Tibial artery (tissue), 4 donors: Measurements from ENCODE around the gene ARHGAP24.

Source experiments
- DNase-seq, 2 donors: peaks; one replicate each; pipeline ENCODE4 v3.0.0-alpha.2; 2019
- H3K27ac ChIP-seq, 2 donors: fragments of 200-600 bp; sonication (generic) in 1 of 2; 1 replicate in 1 of 2; 2 replicates in 1 of 2; pipeline ENCODE4 v1.5.1; 2018 to 2019; ENCODE audit warnings: mild to moderate bottlenecking in 1 of 2
- H3K27me3 ChIP-seq, 2 donors: fragments of 200-600 bp; sonication (generic) in 1 of 2; one replicate each; pipeline versions ENCODE4 v1.5.1 to v1.6.0; 2016 to 2019
- H3K36me3 ChIP-seq, 3 donors: fragments of 200-600 bp; sonication (generic) in 2 of 3; one replicate each; pipeline ENCODE4 v1.5.1; 2016 to 2019; ENCODE audit warnings: mild to moderate bottlenecking in 2 of 3
- H3K4me1 ChIP-seq, 4 donors: fragments of 200-600 bp; sonication (generic) in 2 of 4; 1 replicate in 3 of 4; 2 replicates in 1 of 4; pipeline ENCODE4 v1.5.1; 2016 to 2019
- H3K4me3 ChIP-seq, 2 donors: fragments of 200-600 bp; sonication (generic) in 1 of 2; 1 replicate in 1 of 2; 2 replicates in 1 of 2; pipeline ENCODE4 v1.5.1; 2018 to 2019; ENCODE audit warnings: mild to moderate bottlenecking in 2 of 2
- H3K9me3 ChIP-seq, 3 donors: fragments of 200-600 bp; sonication (generic) in 1 of 3; one replicate each; pipeline ENCODE4 v1.5.1; 2016 to 2019
- CTCF ChIP-seq, 2 experiments: fragments of 200-600 bp in 1 of 2; fragments of 450-650 bp in 1 of 2; IDR thresholded peaks; one replicate each; pipeline ENCODE4 v1.5.1; 2017 to 2019; ENCODE audit warnings: antibody characterized with exemption in 2 of 2, mild to moderate bottlenecking in 1 of 2, moderate library complexity in 1 of 2
- intact Hi-C: fragments of 100-400 bp; cut with DNase I; formaldehyde crosslinking; loops from one replicate; pipeline ENCODE4 v1.15.0; 2023; ENCODE audit warnings: low total_unique reads

The ARHGAP24 gene

GRCh38 chr4:85557016-85557901, 82.3 kb downstream of the ARHGAP24 start:
- Histone ChIP-seq H3K4me3 (no peak overlapping the region), H3K4me1 (no peaks in the 10 kb centered on the region), H3K36me3 (no peaks in the 10 kb centered on the region), H3K9me3 (no peaks in the 10 kb centered on the region), H3K27ac (no peak overlapping the region), H3K27me3 (no peaks in the 10 kb centered on the region)
- no peak for TF ChIP-seq CTCF (IDR thresholded peaks at IDR 0.05)
- intact Hi-C loops, result no loop called here
- DNase-seq, result no peak

- intact Hi-C loops, result no loop called here
- Histone ChIP-seq H3K27ac (no peak overlapping the region), H3K36me3 (no peaks in the 10 kb centered on the region), H3K4me3 (no peak overlapping the region), H3K27me3 (no peaks in the 10 kb centered on the region), H3K4me1 (no peaks in the 10 kb centered on the region), H3K9me3 (no peaks in the 10 kb centered on the region)
- TF ChIP-seq CTCF (IDR thresholded peaks at IDR 0.05), result no peak
- no peak for DNase-seq
Measured at GRCh38 chr4:85565761-85566480, 91.0 kb downstream of the ARHGAP24 start.

- no peak overlapping the region for H3K4me3 ChIP-seq
- TF ChIP-seq CTCF (IDR thresholded peaks at IDR 0.05), result no peak
Measured at GRCh38 chr4:85569730-85570299, 94.9 kb downstream of the ARHGAP24 start.

GRCh38 chr4:85570388-85570787, 95.4 kb downstream of the ARHGAP24 start:
- Histone ChIP-seq H3K4me1 (no peaks in the 10 kb centered on the region), H3K9me3 (no peaks in the 10 kb centered on the region), H3K36me3 (no peaks in the 10 kb centered on the region), H3K27me3 (no peaks in the 10 kb centered on the region), H3K4me3 (no peak overlapping the region), H3K27ac (no peak overlapping the region)
- DNase-seq, result no peak
- intact Hi-C loops, result no loop called here
- TF ChIP-seq CTCF (IDR thresholded peaks at IDR 0.05), result no peak

More at GRCh38 chr4:85569730-85570299, 94.9 kb downstream of the ARHGAP24 start:
- H3K27me3 ChIP-seq, result no peaks in the 10 kb centered on the region
- H3K36me3 ChIP-seq, result no peaks in the 10 kb centered on the region
- intact Hi-C loops, result no loop called here
- no peaks in the 10 kb centered on the region for H3K9me3 ChIP-seq
- H3K4me1 ChIP-seq, result no peaks in the 10 kb centered on the region
- DNase-seq, result no peak
- H3K27ac ChIP-seq, result no peak overlapping the region

GRCh38 chr4:85571008-85571407, 96.1 kb downstream of the ARHGAP24 start:
- Histone ChIP-seq H3K27ac (no peak overlapping the region), H3K4me3 (no peak overlapping the region), H3K9me3 (no peaks in the 10 kb centered on the region), H3K36me3 (no peaks in the 10 kb centered on the region), H3K4me1 (no peaks in the 10 kb centered on the region), H3K27me3 (no peaks in the 10 kb centered on the region)
- TF ChIP-seq CTCF (IDR thresholded peaks at IDR 0.05), result no peak
- intact Hi-C loops, result no loop called here
- DNase-seq, result no peak
